Stimulated activated CD8-positive, alpha-beta memory T cell treated with anti-CD3 and anti-CD28 coated beads, Interleukin-4, amount 100 ng/mL, for 24 hours (primary cell): ENCODE measurements around the gene SOX6.

Source experiments
- DNase-seq: peaks from one replicate; pipeline ENCODE4 v3.0.0-alpha.2; 2020; ENCODE audit warnings: low read depth

The SOX6 gene

GRCh38 chr11:16271258-16271657 lies 85.1 kb downstream of the SOX6 start:
- no peak for DNase-seq

DNA sequence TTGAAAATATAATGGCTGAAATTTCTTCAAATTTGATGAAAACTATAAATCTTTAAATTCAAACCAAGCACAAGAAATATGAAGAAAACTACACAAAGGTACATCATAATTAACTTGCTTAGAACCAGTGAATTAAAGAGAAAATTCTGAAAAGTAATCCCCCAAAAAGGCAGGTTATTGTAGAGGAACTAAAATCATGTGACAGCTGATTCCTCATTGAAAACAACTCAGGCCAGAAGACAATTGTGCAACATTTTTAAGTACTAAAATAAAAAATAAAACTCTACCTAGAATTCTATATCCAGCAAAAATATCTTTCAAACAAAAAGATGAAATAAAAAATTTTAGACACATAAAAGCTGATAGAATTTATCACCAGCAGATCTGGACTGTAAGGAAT lies 90.3 kb downstream of the SOX6 start:
- no peak for DNase-seq

DNA sequence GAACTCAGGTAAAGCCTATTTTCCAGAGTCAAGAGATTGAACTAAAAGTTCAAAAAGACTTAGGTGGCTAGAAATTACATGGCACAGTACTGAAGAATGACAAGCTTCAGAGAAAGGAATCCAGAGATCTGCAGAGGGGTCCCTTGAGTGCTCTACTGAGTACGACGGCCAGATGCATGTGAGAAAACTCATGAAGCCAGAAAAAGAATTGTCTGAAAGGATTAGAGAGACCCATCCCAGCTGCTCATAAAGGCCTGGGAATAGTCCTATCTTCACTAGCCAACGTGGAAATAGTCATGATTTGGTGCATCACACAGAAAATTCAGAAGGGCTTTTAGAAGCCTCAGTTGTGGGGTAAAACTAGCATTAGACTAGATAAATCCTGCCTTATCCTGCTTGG lies 91.3 kb downstream of the SOX6 start:
- no peak for DNase-seq

GRCh38 chr11:16262645-16262955 lies 93.7 kb downstream of the SOX6 start:
- DNase-seq, result no peak

DNA sequence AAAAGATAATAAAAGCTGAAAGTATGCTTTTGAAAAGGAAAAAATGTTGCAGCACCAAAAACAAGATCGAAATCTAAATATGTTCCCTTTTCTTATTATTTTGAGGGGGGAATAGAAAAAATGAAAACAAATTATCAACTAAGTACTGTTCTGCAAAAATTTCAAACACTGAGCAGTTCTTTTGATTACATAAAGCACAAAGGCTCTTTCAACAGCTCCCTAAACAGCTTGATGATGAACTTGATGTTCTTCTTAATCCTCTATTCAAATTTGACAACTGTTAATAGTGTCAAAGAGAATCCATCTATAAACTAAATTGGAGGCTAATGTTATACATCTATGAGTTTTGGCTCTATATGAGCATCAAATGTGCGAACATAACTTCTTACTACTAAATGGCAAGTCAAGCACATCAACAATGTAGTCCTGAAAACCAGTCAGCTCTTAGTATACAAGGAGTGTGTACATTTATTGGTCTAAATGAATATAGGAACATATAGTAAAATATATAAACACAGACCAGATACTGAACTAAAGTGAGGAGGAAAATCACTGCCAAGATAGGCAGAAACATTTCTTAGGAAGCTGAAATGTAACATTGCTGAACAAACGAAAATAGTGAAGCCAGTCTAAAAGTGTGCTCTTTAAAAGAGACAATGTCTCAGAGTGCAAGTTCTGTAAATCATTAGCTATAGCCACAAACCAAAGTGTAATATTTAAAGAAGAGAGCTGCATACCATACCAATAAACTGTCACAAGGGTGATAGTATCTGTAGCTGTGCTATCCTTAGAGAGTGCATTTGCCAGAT lies 94.3 kb downstream of the SOX6 start:
- no peak for DNase-seq

DNA sequence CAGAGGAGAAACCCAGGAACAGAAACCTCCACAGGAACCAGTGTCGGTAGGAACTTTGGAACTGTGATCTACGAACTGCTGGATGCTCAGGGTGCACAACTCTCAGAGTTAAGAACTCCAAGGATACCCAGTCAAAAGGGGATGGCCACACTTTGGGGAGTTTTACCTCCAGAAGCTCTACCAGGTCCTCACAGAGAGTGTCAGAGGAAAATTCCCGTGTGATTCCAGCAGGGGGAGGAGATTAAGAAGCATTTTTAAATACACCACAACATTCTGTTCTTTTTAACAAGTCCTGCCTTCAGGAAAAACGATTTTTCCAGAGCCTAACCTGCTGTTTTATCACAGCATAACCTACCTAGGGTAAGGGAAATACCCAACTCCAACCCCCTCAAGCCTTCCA lies 104.0 kb downstream of the SOX6 start:
- DNase-seq, result no peak

DNA sequence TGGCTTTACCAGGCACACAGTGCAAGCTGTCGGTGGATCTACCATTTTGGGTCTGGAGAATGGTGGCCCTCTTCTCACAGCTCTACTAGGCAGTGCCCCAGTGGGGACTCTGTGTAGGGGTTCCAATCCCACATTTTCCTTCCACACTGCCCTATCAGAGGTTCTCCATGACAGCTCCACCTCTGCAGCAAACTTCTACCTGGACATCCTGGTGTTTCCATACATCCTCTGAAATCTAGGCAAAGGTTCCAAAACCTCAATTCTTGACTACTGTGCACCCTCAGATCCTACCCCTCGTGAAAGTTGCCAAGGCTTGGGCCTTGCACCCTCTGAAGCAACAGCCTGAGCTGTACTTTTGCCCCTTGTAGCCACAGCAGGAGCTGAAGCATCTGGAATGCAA lies 108.1 kb downstream of the SOX6 start:
- no peak for DNase-seq

DNA sequence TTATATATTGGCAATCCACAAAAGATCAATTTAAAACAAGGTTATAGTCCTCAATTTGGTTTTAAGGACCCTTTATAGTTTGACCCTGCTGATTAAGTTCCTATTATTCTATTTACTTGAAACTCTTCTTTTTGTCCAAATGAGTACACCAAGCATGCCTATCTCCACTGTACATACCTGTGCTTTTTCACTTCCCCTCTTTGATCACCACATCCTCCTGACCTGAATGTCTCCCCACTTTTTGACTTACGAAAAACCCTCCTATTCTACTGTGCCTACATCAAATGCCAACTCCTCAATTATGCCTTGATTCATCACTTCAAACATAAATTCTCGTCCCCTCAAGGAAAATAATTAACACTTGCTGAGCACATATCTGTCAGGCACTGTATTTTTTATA lies 113.5 kb downstream of the SOX6 start:
- DNase-seq, result no peak

GRCh38 chr11:16240687-16241086 lies 115.7 kb downstream of the SOX6 start:
- no peak for DNase-seq

DNA sequence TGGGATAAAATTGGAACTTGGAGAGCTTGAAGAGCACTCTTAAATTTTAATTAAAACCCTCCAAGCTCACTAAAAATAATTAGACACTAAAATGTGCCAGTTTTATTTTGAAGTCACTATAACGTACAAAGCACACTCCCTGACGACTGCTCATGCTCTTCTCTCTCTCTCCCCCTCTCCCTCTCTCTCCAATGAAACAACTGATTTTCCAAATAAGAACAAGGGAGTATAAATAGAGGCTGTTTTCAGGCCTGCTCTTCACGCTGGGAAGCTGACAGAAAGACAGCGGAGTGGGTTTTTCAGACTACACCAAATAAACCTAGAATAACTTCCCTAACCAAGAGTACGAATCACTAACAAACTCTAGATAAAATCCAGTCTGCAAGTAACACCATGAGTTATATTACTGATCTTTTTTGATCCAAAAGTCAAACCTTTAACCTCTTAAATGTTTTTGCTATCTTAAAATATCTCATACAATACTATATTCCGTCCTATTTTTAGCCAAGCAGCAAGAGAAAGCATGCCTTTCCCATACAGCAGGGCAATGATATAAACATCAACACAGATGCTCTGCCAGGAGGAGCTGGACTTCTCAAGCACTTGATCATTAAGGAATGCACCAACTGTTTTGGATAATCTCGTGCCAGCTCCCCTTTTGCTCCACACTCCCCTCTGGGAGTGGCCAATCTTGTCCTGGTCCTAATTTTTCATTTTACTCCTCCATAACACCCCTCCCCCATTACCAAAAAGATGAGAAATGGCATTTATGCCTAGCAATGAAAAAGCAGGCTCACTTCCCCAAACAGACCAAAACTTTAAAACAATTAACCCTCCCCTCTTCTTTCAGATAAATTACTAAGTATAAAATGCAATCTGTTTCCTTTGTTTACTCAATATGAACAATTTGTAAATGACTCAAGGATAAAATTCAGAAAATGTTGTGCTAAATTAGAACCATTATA lies 116.9 kb downstream of the SOX6 start:
- no peak for DNase-seq

DNA sequence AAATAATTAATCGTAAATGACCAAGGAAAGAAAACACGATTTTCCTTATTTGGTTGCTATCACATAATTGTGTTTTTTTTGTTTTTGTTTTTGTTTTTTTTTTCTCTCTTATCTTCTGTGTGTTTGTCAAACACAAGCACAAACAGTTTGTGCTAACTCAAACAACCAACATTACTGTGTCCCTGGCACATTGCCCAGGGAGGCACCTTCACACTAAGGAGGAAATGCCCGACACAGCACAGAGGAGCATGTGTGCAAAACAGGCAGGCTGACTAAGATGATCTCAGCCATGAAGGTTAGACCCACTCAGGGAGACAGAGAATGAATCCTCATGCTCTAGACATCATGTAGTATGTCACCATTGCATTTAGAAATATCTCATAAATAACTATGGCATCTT lies 130.1 kb downstream of the SOX6 start:
- no peak for DNase-seq

GRCh38 chr11:16225623-16226022 lies 130.7 kb downstream of the SOX6 start:
- DNase-seq, result no peak

DNA sequence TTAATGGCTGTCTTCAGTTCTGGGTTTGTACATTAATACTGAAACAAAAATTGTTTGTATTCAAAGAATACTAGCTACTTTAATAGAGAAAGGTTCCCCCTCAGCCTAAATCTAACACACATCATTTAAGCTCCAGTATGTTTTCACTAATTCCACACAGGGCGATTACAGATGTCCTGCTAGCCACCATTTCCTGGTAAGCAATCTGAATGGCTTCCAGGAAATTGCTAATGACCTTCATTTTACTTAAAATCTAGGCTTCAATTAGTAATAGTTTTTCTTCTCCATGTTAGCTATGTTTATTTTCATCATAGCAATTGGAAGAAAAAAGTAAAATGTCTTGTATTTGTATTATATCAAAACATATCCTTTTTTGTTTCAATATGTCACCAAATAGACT lies 132.8 kb downstream of the SOX6 start:
- no peak for DNase-seq

- DNase-seq, result no peak
Observed at GRCh38 chr11:16217631-16218030, 138.7 kb downstream of the SOX6 start.

GRCh38 chr11:16216831-16217230 lies 139.5 kb downstream of the SOX6 start:
- DNase-seq, result no peak

DNA sequence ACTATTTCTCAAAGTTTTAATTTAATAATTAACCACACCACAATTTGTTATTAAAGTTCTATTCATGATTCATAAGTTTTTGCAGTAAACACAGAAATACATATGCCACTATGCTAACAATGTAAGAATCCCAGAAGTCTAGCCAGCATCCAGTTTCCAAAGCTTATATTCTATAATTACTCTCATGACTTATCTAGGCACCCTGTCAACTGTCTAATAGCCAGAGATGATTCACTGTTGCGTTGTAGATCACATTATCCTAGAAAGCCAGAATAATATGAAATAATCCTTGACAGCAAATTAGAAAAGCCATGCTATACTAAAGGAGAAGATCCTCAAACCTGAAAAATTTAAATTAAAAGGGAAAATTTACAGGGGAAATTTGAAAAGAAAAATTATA lies 141.0 kb downstream of the SOX6 start:
- DNase-seq, result no peak

- DNase-seq, result no peak
Observed at GRCh38 chr11:16211407-16211806, 144.9 kb downstream of the SOX6 start.

- DNase-seq, result no peak
Observed at GRCh38 chr11:16204261-16204660, 152.1 kb downstream of the SOX6 start.

DNA sequence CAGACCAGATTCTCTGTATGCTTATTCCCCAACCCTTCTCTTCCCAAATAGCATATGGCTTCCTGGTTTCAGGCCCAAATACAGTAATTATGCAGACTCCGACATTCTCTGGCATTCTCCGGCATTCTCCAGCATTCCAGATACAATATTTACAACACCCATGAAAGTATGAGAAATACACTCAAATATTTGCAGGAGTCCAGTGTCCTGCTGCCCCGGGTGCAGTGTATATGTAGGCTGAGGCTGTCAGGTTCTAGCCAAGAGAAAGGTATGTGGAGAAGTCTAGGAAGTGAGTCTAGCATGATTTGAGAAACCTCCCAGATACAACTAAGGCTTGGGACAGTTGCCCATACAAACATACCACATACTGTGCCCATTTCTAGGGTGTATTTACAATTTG lies 160.7 kb downstream of the SOX6 start:
- no peak for DNase-seq

DNA sequence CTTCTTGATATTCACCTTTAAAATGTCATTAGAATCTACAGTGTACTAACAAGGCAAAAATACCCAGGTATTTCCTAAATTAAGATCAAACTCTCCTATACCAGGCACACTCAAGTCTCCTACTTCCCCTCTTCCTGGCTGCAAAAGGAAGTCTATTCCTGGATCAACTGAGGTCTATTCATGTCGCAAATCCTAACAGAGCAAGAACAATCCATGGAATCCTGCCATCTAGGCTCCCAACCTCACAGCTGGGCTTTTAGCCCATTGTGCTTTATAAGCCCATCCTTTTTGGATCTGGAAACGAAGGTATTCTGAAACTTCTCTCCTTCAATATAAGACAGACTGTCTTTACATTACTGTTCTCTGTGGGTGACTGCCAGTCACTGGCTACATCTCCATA lies 161.8 kb downstream of the SOX6 start:
- no peak for DNase-seq

DNA sequence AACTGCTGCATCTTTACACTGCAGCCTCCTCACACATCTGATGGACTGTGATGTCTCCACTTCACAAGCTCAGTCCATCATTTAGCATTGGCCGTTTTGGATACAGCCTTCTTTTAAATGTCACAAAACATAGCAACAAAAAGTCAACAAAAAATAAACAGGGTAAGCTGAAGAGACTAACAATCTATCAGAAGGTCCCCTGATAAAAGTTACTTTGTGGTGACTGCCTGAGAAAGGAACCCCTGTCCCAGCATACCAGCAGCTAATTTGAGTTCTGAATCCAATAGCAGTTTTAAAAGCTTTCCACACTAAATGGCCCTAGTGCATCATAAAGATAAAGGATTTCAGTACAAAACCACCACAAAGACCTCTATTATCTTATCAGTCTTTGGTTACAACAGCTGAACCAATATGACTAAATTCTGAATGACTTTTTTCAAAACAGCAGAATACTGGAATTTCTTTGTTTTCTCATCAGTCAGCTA lies 162.4 kb downstream of the SOX6 start:
- DNase-seq, result no peak

GRCh38 chr11:16191868-16192240 lies 164.5 kb downstream of the SOX6 start:
- DNase-seq, result no peak

DNA sequence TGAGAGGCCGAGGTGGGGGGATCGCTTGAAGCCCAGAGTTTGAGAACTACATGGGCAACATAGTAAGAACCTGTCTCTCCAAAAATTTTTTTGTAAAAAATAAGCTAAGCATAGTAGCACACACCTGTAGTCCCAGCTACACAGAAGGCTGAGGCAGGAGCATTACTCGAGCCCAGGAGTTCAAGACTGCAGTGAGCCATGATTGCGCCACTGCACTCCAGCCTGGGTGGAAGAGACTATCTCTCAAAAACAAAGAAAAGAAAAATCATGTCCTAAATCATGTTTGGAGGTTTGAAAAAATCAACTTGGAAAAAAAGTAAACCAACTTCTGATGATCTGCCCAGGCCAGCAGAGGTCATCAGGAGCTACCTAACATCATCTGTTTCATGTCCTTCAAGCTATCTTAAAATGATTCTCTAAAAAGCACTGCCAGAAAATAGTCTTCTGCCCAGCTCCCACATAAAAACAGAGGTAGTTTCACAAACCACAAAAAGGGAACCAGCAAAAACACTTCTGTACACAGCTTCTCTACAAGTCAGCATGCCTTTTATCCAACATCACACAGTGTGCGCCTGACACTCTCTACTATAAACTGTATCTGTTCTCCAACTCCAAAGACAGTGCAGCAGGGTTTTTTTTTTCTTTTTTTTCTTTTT lies 165.0 kb downstream of the SOX6 start:
- DNase-seq, result no peak
